RPMI7951 (cell line): ENCODE results near the gene FER1L5. TPM values are rescaled to one million over a fixed set of nuclear protein-coding genes. Genes with fewer than 3 reads are reported as not detected.

Experiments used
- DNase-seq: peaks from one replicate; pipeline ENCODE4 v3.0.0-alpha.2; 2012; ENCODE audit warnings: low read depth
- total RNA-seq: library from RNA; depleted of rRNA; stranded (reverse); fragments of >200 nt; shearing (Covaris generic); gene quantifications from 2 replicates; pipeline ENCODE4 v1.2.3, GENCODE V29; 2014; rRNA removed

Gene FER1L5
- total RNA-seq, 1 experiment from 2014 or later, result not detected

DNA sequence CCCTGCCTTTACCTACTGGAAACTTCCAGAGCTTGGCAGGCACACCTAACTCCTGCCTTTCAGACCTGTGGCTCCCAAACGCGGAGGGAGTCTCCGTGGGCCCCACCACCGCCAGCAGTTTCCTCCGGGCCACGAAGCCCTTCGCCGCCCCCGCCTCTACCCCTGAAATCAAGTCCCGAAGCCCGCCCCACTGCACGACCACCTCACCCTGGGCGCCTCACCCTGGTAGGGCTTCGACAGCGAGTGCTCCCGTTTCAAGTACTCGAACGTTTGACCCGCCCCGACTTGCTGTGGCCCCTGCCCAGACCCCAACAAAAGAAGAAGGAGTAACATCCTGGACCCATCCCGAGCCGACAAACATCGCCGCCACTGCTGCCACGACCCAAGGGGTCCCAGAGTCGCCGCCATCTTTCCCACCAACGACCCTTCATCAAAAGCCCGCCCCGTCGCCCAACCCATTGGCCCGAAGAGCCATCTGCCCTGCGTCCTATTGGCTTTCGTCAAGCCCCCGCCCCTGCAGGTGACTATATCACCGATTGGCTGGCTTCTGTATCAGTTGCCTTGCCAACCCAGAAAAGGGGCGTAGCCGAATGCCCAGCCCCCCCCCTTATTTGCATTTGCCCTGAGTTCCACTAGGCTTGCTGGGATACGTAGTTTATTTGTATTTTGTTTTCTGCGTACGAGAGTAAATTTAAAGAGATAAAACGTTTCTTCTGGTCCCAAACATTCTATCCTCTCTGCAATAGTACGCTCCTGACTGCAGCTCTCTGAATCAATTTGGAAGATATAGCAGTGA, 97.3 kb downstream of the FER1L5 start, which contains the start of gene LMAN2L:
Gene LMAN2L (minus strand): TSS at position 432 of the 796 bp plus-strand sequence. CDS start 24 bp downstream, at position 408.
- DNase-seq, result peak; percentile 98

- peak; percentile 15 for DNase-seq
Measured at GRCh38 chr2:96747061-96747617, 104.6 kb downstream of the FER1L5 start.

DNA sequence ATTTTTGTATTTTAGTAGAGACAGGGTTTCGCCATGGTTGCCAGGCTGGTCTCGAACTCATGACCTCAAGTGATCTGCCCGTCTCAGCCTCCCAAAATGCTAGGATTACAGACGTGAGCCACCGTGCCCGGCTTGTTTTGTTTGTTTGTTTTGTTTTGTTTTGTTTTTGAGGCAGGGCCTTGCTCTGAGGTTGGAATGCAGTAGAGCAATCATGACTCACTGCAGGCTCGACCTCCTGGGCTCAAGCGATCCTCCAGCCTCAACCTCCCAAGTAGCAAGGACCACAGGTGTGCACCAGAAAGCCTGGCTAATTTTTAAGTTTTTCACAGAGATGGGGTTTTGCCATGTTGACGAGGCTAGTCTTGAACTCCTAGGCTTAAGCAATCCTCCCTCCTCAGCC, 109.2 kb downstream of the FER1L5 start:
- no peak for DNase-seq

DNA sequence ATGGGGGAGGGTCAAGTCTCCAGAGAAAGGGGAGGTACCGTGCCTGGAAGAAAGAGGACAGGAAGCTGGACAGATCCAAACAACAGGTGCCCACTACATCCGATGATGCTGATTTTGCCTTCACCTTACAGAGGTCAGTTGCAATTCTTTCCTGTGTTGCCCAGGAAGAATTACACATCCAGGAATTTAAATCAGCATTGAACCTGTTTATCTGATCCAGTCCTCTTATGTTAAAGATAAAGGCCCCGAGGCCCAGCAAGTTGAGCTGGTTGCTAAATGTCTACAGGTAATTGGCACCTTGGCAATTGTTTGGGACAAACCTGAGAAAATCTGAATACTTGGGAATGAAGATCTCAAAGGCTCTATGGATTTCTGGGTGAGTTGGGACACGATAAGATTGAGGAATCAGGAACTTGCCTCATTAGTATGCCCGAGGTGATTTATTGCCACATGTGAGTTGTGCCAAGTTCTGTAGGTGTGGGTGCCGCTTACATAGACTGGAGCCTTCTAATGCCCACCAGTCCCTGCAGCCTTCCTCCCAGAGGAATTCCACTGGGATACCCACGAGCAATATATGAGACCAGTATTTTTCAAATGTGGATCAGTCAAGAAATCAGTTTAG, 111.2 kb downstream of the FER1L5 start:
- DNase-seq, result no peak

DNA sequence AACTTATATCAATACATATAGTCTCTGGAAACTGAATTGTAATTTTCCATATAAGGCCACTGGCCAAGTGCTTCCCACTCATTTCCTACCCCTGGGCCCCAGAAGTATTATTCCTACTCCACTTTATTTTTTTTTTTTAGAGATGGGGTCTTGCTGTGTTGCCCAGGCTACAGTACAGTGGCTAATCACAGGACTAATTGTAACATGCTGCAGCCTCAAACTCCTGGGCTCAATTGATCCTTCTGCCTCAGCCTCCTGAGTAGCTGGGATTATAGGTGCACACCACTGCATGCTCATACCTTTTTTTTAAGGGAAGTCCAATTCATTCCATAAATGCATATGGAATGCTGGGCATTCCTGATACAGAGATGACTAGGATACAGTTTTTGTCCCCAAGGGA, 111.8 kb downstream of the FER1L5 start:
- no peak for DNase-seq

Other genes starting within 250 kb of the FER1L5 start
- gene NEURL3, start 137.4 kb upstream of the FER1L5 start, total RNA-seq, result 0.48 TPM in 1 of 2 replicates, not detected in the other
- gene ARID5A, start 106.0 kb upstream of the FER1L5 start, total RNA-seq, result 9.0 and 12.6 TPM in 2 replicates
- 21.1 and 25.4 TPM in 2 replicates for gene KANSL3, start 4.5 kb upstream of the FER1L5 start, total RNA-seq
- gene LMAN2L, start 97.3 kb downstream of the FER1L5 start, total RNA-seq, result 36.8 and 37.8 TPM in 2 replicates
- 5.3 and 5.9 TPM in 2 replicates for gene CNNM4, start 118.1 kb downstream of the FER1L5 start, total RNA-seq
- 3.6 and 4.8 TPM in 2 replicates for gene CNNM3, start 173.5 kb downstream of the FER1L5 start, total RNA-seq
- gene ANKRD23, start 201.3 kb downstream of the FER1L5 start, total RNA-seq, result 0.84 and 1.8 TPM in 2 replicates
- 20.7 and 25.8 TPM in 2 replicates for gene ANKRD39, start 215.3 kb downstream of the FER1L5 start, total RNA-seq
- gene SEMA4C, start 227.3 kb downstream of the FER1L5 start, total RNA-seq, result 30.3 and 41.0 TPM in 2 replicates